Esophagus muscularis mucosa (tissue), 4 donors: ENCODE data around the gene ENG. TPM values are rescaled to one million over a fixed set of nuclear protein-coding genes. Genes with fewer than 3 reads are reported as not detected.

Experiments used
- DNase-seq: peaks from one replicate; pipeline ENCODE4 v3.0.0-alpha.2; 2017; ENCODE audit errors: extremely low spot score
- H3K27ac ChIP-seq, 4 donors: fragments of 200-600 bp; sonication (generic); replicated peaks in 1 of 4; 1 replicate in 3 of 4; 2 replicates in 1 of 4; pipeline ENCODE4 v1.5.1; 2016 to 2019; ENCODE audit warnings: mild to moderate bottlenecking in 1 of 4
- H3K27me3 ChIP-seq, 4 donors: fragments of 200-600 bp; sonication (generic); one replicate each; pipeline versions ENCODE4 v1.5.1 to v1.6.0; 2016 to 2019
- H3K36me3 ChIP-seq, 4 donors: fragments of 200-600 bp; sonication (generic); one replicate each; pipeline ENCODE4 v1.5.1; 2016 to 2019
- H3K4me1 ChIP-seq, 4 donors: fragments of 200-600 bp; sonication (generic); one replicate each; pipeline ENCODE4 v1.5.1; 2016 to 2019
- H3K4me3 ChIP-seq, 4 donors: fragments of 200-600 bp; sonication (generic); 1 replicate in 2 of 4; 2 replicates in 2 of 4; pipeline ENCODE4 v1.5.1; 2016 to 2019; ENCODE audit warnings: mild to moderate bottlenecking in 4 of 4, moderate library complexity in 1 of 4
- H3K9me3 ChIP-seq, 4 donors: fragments of 200-600 bp; sonication (generic); 1 replicate in 3 of 4; 2 replicates in 1 of 4; pipeline ENCODE4 v1.5.1; 2016 to 2019
- EP300 ChIP-seq: sonication (generic); formaldehyde crosslinking; IDR thresholded peaks from one replicate; pipeline ENCODE4 v1.6.1; 2017; ENCODE audit warnings: antibody characterized with exemption
- POLR2A ChIP-seq: fragments of 450-650 bp; IDR thresholded peaks from one replicate; pipeline ENCODE4 v1.6.1; 2017; ENCODE audit warnings: antibody characterized with exemption, moderate library complexity, mild to moderate bottlenecking, low read depth
- POLR2AphosphoS5 ChIP-seq, 2 donors: sonication (generic); formaldehyde crosslinking; IDR thresholded peaks; one replicate each; pipeline ENCODE4 v1.6.1; 2017; ENCODE audit warnings: antibody characterized with exemption in 2 of 2
- WGBS: methylation state at CpG from one replicate; pipeline ENCODE4 v1.1.5; 2018; 5-methylcytosine and 5-hydroxymethylcytosine counted together
- intact Hi-C: fragments of 100-400 bp; cut with DNase I; formaldehyde crosslinking; loops from one replicate; pipeline ENCODE4 v1.15.1; 2023
- total RNA-seq, 4 donors: library from RNA; depleted of rRNA; stranded (reverse); fragments of >200 nt; gene quantifications; one replicate each; pipeline versions ENCODE4 v1.1.0 to v1.2.1, GENCODE V29; 2016
- TF ChIP-seq, protein P1 (sequence below), 3 experiments: fragments of 200-600 bp in 2 of 3; fragments of 450-650 bp in 1 of 3; sonication (generic) in 2 of 3; IDR thresholded peaks; one replicate each; pipeline ENCODE4 v1.5.1; 2017 to 2019; ENCODE audit warnings: antibody characterized with exemption in 3 of 3, mild to moderate bottlenecking in 2 of 3, moderate library complexity in 1 of 3

ENG gene
- total RNA-seq, 4 donors from 2014 or later = 36.5 to 91.2 (median 78.3) TPM

DNA sequence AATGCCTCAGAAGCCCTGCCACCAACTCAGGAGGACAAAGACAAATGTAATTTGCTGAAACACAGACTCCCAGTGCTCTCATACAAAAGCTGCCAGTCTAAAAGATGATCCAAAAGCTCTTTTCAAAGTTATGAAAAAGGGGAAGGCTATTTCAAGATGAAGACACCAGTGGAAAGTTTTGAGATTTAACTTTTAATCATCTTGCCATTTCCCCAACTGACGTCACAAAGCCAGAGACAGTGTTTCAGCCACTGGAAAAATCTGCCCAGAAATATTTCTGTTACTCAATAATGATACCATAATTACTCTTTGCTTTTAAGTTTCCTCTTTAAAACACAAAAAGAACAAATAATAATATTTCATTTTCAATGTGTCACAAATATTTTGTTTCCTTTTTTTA, 20.9 kb downstream of the ENG start:
- Histone ChIP-seq H3K36me3 (peaks cover 0 to 17% (median 0%) of the 10 kb centered on the region in 4 donors), H3K27ac (peak overlapping the region; percentile 51 to 87 (median 74)), H3K4me3 (no peak overlapping the region), H3K4me1 (peaks cover 71 to 89% (median 85%) of the 10 kb centered on the region in 4 donors), H3K27me3 (peaks cover 0 to 4% (median 0%) of the 10 kb centered on the region in 4 donors), H3K9me3 (no peaks in the 10 kb centered on the region)
- no peak for DNase-seq
- 8% methylated on average over 1 of the region's 1 CpG for WGBS
- TF ChIP-seq EP300 = no peak
- TF ChIP-seq POLR2A = no peak
- TF ChIP-seq, protein P1, sequence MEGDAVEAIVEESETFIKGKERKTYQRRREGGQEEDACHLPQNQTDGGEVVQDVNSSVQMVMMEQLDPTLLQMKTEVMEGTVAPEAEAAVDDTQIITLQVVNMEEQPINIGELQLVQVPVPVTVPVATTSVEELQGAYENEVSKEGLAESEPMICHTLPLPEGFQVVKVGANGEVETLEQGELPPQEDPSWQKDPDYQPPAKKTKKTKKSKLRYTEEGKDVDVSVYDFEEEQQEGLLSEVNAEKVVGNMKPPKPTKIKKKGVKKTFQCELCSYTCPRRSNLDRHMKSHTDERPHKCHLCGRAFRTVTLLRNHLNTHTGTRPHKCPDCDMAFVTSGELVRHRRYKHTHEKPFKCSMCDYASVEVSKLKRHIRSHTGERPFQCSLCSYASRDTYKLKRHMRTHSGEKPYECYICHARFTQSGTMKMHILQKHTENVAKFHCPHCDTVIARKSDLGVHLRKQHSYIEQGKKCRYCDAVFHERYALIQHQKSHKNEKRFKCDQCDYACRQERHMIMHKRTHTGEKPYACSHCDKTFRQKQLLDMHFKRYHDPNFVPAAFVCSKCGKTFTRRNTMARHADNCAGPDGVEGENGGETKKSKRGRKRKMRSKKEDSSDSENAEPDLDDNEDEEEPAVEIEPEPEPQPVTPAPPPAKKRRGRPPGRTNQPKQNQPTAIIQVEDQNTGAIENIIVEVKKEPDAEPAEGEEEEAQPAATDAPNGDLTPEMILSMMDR (IDR thresholded peaks at IDR 0.05) = no peak
- no peak for TF ChIP-seq POLR2AphosphoS5 (IDR thresholded peaks at IDR 0.05)
- intact Hi-C loops = no loop called here

DNA sequence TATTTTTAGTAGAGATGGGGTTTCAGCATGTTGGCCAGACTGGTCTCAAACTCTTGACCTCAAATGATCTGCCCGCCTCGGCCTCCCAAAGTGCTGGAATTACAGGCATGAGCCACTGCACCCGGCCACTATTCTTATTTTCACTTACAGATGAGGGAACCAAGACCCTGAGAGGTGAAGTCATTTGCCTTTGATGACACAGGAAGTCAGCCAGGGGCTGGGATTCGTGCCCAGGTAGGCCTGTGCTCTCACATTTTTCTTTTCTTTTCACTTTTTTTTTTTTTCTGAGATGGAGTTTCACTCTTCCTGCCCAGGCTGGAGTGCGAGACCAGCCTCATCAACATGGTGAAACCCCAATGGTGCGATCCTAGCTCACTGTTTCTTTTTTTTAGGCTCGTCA, 22.2 kb downstream of the ENG start:
- peaks cover 71 to 89% (median 86%) of the 10 kb centered on the region in 4 donors for H3K4me1 ChIP-seq
- intact Hi-C loops = no loop called here

DNA sequence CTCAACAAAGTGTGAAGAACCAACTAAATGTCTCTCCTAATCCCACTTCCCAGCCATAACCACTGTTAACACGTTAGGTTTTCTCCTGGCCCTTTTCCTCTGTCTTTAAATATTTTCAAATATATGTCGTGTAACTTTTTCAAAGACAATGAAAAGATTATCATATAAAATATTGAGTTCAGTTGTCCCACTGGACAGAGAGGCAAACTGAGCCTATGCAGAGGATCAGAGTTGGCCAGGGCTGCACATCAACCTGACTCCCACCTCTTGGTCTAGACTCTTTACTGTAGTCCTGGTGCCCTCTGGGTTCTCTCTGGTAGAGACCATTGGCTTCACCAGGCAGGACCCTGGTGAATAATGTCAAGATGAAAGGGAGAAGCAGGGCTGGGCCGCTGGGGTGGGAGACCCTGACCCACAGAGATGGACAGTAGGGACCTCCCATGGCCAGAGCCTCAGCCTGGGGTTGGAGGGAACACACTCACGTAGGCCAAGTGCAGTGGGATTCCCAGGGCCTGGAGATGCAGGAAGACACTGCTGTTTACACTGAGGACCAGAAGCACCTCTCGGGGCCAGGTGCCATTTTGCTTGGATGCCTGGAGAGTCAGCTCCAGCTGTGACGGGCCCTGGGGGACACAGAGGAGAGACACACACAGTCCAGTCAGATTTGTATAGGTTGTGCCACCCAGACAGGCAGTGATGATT, 25.1 kb downstream of the ENG start:
- 76% methylated on average over 3 of the region's 6 CpGs for WGBS
- H3K36me3 ChIP-seq = peaks cover 5 to 46% (median 15%) of the 10 kb centered on the region in 4 donors
- H3K27me3 ChIP-seq = peaks cover 0 to 28% (median 7%) of the 10 kb centered on the region in 4 donors
- intact Hi-C loops = no loop called here
- peak overlapping the region; percentile 67 to 80 (median 70) for H3K27ac ChIP-seq
- no peaks in the 10 kb centered on the region for H3K9me3 ChIP-seq
- H3K4me3 ChIP-seq = no peak overlapping the region
- H3K4me1 ChIP-seq = peaks cover 63 to 82% (median 76%) of the 10 kb centered on the region in 4 donors
- TF ChIP-seq POLR2A (no peak), POLR2AphosphoS5 (IDR thresholded peaks at IDR 0.05) (no peak), EP300 (no peak)
- TF ChIP-seq, protein P1 (IDR thresholded peaks at IDR 0.05) = no peak
- no peak for DNase-seq

More for the DNA sequence above, 22.2 kb downstream of the ENG start:
- TF ChIP-seq POLR2AphosphoS5 (IDR thresholded peaks at IDR 0.05) = no peak
- no peak for TF ChIP-seq POLR2A
- TF ChIP-seq, protein P1 (IDR thresholded peaks at IDR 0.05) = no peak
- TF ChIP-seq EP300 = no peak
- WGBS = 81% methylated on average over 7 of the region's 7 CpGs
- no peaks in the 10 kb centered on the region for H3K9me3 ChIP-seq
- H3K36me3 ChIP-seq = peaks cover 0 to 25% (median 0%) of the 10 kb centered on the region in 4 donors
- H3K27me3 ChIP-seq = peaks cover 0 to 9% (median 2%) of the 10 kb centered on the region in 4 donors
- DNase-seq = no peak
- peak overlapping the region; percentile 3 to 87 (median 63) for H3K27ac ChIP-seq
- H3K4me3 ChIP-seq = no peak overlapping the region

DNA sequence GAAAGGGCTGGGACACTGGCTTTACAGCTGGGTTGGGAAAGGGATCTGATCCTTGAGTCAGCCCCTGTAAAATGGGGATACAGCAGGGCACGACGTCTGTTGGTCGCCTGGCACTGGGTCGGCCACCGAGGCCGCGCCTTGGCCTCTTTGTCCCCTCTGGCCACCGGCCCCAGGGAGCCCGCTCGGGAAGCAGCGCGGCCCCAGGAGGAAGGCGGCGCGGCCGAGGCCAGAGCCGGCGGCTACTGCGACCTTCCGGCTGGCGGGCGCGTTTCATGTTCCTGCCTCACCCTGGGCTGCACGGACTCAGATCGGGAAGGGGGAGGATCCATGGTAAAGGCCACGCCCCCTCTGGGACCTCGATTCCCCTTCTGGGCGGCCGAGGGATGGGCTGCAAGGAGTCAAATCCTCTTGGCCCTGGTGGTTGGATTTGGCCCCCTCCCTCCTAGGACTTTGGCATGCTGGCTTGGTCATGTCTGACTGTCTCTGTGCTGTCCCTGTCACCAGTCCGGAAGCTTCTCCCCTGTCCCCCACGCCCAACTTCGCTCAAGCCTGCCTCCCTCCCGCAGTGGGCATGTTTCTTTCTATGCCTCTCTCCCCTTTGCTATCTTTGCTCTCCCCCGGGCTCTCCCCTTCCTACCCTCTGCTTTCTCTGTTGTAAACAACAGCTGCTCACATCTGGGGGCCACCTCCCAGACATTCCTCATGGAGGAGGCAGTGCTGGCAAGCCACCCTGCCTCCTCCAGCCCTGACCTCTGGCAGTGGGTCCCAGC, 26.0 kb downstream of the ENG start:
- H3K27ac ChIP-seq = peak overlapping the region; percentile 67 to 80 (median 70)
- peak overlapping the region; percentile 34 to 46 (median 39) for H3K4me3 ChIP-seq
- H3K27me3 ChIP-seq = peaks cover 0 to 28% (median 7%) of the 10 kb centered on the region in 4 donors
- intact Hi-C loops = no loop called here
- H3K9me3 ChIP-seq = no peaks in the 10 kb centered on the region
- peaks cover 5 to 55% (median 22%) of the 10 kb centered on the region in 4 donors for H3K36me3 ChIP-seq
- peaks cover 57 to 74% (median 68%) of the 10 kb centered on the region in 4 donors for H3K4me1 ChIP-seq
- TF ChIP-seq POLR2AphosphoS5 (IDR thresholded peaks at IDR 0.05) (peak; percentile 83 to 88), EP300 (no peak), POLR2A (peak; percentile 46)
- TF ChIP-seq, protein P1 (IDR thresholded peaks at IDR 0.05) = peak in 1 of 3 experiments; percentile 9
- DNase-seq = peak; percentile 98
- 11% methylated on average over 22 of the region's 34 CpGs for WGBS
